Thyroid gland (tissue), 4 donors: ENCODE measurements around the gene AQP7.

Experiments
- POLR2A ChIP-seq, 2 donors: fragments of 450-650 bp; IDR thresholded peaks; one replicate each; pipeline ENCODE4 v1.6.1; 2017; ENCODE audit warnings: antibody characterized with exemption in 2 of 2, mild to moderate bottlenecking in 2 of 2, moderate library complexity in 1 of 2
- TF ChIP-seq, protein P1 (sequence below), 6 experiments: fragments of 200-600 bp in 3 of 6; fragments of 450-650 bp in 3 of 6; sonication (generic) in 3 of 6; IDR thresholded peaks; one replicate each; pipeline ENCODE4 v1.5.1; 2016 to 2019; ENCODE audit warnings: antibody characterized with exemption in 6 of 6, mild to moderate bottlenecking in 2 of 6, inconsistent platforms in 1 of 6, moderate library complexity in 1 of 6

DNA sequence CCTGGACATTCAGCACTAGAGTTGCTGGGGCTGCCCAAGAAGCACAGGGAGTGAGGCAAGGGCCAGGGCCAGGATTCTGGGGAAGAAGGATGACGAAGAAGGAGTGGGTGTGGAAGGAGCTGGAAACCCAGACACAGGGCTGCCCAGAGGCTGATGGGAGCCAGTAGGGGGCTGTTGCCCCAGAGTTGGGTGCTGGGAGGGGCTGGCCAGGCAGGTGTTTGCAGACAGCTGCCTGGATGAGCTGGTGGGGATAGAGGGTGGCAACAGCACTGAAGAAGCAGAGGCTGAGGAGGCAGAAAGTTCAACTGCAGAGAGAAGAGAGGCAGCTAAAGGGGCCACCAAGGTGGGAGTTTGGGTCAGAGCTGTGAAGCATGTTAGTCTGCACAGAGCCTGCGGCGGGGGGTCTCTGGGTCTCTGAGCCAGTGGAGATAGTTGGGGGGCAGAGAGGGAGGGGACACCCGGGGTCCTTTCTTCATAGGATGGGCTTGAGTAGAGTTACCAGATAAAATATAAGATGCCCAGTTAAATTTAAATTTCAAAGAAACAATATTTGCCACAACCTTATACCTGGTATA, 2.5 kb upstream of the AQP7 start:
- TF ChIP-seq, protein P1, sequence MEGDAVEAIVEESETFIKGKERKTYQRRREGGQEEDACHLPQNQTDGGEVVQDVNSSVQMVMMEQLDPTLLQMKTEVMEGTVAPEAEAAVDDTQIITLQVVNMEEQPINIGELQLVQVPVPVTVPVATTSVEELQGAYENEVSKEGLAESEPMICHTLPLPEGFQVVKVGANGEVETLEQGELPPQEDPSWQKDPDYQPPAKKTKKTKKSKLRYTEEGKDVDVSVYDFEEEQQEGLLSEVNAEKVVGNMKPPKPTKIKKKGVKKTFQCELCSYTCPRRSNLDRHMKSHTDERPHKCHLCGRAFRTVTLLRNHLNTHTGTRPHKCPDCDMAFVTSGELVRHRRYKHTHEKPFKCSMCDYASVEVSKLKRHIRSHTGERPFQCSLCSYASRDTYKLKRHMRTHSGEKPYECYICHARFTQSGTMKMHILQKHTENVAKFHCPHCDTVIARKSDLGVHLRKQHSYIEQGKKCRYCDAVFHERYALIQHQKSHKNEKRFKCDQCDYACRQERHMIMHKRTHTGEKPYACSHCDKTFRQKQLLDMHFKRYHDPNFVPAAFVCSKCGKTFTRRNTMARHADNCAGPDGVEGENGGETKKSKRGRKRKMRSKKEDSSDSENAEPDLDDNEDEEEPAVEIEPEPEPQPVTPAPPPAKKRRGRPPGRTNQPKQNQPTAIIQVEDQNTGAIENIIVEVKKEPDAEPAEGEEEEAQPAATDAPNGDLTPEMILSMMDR (IDR thresholded peaks at IDR 0.05), result no peak
- TF ChIP-seq POLR2A (IDR thresholded peaks at IDR 0.05), result no peak
